OCI-M2 (cell line): ENCODE measurements around the gene IGF2BP1.

Experiments used
- DNase-seq: peaks from one replicate; lab custom pipeline; 2025; ENCODE audit not compliant: unreplicated experiment; lab: John Stamatoyannopoulos, UW

IGF2BP1 gene

DNA sequence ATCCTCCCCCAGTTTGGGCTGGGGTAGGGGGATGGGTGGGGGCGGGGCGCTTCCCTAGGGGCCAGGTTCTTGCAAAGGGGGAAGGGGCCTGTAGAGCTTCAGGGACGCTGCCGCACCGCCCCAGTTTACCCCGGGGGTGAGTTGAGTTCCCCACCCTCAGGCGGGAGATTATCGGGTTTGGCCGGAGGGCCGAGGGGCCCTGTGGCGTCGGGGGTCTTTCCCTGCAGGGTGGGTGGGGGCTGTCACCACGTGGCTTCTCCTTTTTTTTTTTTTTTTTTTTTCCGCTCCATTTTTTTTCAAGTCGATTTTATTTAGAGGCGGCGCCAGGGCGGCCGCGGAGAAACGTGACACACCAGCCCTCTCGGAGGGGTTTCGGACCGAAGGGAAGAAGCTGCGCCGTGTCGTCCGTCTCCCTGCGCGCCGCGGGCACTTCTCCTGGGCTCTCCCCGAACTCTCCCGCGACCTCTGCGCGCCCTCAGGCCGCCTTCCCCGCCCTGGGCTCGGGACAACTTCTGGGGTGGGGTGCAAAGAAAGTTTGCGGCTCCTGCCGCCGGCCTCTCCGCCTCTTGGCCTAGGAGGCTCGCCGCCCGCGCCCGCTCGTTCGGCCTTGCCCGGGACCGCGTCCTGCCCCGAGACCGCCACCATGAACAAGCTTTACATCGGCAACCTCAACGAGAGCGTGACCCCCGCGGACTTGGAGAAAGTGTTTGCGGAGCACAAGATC is at the start of gene IGF2BP1:
TSS of gene IGF2BP1 (plus strand) at position 283 of the 724 bp plus-strand sequence. CDS start at position 644, 361 bp downstream.
- no peak for DNase-seq

DNA sequence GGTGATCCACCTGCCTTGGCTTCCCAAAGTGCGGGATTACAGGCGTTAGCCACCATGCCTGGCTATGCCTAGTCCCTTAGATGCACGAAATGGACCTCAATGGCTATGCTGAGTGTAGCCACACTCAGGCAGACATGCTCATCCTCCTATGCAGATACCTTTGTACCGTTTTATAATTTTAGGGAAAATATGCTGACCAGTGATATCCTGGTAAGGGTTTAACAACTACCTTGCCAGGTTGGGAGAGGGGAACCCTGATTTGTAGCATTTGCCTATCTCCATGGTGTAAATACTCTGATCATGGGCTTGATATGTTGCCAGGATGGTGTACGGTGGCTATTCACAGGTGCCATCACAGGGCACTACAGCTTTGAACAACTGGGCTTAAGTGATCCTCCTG is 45.6 kb upstream of the IGF2BP1 start:
- no peak for DNase-seq

DNA sequence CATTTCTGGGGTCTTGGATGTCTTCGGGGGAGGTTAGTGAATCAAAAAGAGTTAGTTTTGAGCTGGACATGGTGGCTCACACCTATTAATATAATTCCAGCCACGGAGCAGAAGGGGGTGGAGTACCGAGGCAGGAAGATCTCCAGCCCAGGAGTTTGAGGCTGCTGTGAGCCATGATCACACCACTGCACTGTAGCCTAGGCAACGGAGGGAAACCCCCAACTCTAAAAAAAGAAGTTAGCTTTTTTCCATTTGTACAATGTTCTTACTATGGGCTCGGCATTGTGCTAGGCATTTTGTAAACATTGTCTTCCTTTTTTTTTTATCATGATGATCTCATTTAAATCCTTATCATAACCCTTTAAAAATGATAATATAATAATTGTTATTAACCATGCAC is 44.3 kb upstream of the IGF2BP1 start:
- DNase-seq: no peak

DNA sequence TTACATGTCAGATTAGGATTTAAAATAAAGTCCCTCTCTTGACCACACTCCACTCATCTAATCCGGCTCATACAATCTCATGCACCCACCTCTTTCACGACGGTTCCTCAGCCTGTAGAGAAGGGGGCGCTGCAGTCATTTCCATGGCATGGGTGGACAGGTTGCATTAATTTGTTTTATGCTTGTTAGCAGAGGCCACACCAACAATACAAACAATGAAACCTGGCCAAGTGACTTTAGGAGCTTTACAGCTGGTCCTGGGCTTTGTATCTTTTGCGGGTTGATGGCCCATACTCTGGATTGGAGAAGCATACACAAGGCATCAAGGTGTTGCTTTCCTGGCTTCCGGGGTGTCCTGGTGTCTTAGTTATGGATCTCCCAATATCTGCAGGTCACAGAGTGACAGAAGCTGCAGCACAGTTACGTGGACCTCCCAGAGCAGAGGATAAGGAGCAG is 42.9 kb upstream of the IGF2BP1 start:
- DNase-seq: no peak

DNA sequence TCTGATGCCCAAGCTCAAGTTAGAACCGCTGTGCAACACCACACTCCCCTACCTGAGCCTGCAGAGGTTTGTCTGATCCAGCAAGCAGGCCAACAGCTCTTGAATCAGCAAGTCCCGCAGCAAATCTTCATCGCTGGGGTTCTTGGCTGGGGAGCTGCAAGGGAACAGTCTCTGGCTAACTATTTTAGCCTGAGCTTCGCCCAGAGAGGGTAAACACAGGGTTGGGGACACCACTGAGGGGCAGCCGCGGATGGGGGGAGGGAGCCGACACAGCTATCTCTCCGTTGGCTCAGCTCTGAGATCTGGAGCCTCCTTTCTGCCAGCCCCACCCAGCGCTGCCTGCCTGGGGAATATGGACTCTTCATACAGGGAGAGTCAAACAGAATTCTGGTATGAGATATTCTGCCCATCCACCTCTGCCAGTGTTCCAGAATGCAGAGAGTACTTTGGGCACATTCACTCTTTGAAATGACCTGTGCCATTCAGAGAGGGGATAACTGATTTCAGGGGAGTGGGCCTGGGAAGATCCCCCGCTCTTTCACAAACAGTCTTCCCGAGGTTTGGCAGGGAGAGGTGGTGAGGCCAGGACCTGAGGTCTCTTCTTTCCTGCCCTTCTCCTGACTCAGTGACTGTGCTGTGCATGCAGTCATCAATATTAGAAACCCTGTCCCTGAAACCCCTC is 36.2 kb upstream of the IGF2BP1 start:
- DNase-seq: no peak

DNA sequence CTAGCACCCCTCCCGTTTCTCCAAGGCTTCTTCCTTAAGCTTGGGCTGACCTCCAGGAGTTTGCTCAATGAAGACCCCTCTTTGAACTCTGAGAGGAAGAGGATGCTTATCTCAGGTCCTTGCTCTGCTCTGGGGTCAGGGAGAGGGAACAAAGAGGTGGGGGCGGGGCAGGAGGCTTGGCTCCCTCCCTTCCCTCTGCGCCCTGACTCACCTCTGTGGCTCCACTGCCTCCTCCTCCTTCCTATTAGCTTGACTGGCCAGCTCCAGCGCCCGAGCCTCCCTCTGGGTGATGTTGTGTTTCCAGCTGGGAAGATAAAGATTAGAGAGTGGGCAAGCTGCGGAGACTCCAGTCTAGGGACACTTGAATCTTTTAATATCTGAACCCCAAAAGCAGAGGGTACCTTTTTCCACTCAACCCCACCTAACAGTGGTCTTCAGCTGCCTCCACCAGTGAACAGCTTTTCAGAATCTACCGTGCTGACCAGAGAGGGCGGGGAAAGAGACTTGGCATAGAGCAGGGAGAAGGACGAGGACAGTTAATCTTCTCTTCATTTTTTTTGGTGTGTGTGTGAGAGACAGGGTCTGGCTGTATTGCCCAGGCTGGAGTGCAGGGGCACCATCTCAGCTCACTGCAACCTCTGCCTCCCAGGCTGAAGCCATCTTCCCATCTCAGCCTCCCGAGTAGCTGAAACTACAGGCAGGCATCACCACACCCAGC is 35.5 kb upstream of the IGF2BP1 start:
- no peak for DNase-seq

DNA sequence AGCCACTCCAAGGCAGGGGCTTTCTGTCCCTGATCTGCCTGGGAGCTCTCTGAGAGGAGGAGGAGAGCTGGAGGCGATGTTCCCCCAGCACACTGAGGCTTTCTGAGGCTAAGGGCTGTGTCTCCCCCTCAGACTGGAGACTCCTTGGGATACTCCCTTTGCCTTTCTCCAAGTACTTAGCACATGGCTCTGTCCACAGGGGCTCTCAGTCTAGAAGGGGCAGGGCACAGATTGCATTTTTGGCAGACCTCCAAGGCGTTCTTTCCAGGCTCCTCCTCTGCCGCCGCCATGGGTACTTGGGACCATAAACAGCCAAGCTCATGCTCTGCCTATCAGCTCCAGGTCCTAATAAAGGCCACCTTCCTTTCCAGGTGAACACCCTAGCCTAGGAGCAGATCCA is 27.0 kb upstream of the IGF2BP1 start:
- DNase-seq: no peak

DNA sequence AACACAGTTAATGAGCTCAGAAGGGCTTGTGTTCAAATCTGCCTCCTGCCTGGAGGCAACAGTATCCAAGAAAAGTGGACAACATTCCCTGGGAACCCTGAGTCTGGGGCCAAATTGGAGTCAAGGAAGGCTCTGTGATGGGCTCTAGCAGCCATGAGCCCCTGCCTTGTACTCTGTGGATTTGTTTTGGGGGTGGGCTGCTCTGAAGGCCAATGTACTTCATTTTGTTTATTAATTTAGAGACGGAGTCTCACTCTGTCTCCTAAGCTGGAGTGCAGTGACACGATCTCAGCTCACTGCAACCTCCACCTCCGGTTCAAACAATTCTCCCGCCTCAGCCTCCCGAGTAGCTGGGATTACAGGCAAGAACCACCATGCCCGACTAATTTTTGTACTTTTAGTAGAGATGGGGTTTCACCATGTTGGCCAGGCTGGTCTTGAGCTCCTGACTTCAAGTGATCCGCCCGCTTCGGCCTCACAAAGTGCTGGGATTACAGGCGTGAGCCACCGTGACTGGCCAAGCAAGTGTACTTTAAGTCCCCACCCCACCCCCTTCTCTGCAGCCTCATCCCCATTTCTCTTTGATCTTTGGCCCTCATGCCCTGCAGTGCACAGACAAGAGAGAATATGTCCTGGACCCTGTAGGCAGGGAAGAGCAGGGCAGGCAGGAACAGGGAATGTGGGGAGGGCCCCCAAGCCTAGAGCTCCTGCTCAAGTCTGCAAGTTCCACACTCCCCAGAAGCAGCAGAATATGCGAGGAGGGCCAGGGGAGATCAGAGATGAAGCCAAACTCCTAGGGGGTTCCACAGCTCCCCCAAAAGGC is 26.1 kb upstream of the IGF2BP1 start:
- no peak for DNase-seq

DNA sequence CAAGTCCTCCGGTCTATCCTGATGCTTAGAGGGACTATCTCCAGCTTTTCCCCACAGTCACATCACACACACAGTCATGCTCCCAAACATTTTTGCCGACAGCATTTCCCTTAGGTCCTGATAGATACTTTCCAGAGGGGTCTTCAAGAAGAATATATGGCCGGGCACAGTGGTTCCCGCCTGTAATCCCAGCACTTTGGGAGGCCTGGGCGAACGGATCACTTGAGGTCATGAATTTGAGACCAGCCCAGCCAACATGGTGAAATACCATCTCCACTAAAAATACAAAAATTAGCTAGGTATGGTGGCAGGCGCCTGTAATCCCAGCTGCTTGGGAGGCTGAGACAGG is 24.5 kb upstream of the IGF2BP1 start:
- DNase-seq: no peak

DNA sequence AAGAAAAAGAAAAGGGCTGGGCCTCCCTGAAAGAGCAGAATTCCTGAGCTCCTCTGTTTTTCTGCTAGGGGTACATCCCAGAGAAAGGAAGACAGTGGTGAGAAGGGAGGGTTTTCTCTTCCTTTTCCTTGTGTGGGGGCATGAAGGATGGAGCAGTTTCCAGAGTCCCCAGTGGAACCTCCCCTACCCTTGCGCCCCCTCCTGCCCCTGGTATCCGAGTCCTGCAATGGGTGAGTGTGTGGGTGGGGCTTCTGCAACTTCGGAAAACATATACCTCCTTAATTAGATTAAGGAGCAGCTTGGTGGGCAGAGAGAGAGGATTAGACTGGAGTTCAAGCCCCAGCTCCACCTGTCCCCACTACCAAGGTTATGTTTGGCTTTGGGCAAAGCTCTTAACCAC is 23.4 kb upstream of the IGF2BP1 start:
- no peak for DNase-seq

DNA sequence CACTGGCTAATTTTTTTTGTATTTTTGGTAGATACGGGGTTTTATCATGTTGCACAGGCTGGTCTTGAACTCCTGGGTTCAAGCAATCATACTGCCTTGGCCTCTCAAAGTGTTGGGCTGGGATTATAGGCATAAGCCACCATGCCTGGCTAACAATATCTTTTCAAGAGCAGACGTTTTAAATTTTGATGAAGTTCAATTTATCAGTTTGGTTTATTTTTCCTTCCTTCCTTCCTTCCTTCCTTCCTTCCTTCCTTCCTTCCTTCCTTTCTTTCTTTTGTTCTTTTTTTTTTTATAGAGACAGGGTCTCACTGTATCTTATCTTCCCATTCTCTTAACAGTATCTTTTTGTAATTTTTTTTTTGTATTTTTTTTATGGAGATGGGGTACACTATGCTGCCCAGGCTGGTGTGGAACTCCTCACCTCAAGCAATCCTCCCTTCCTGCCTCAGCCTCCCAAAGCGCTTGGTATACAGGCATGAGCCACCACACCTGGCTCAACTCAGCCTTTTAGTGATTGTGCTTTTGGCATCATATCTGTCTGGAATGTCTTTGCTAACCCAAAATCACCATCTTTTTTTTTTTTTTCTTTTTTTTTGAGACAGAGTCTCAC is 15.2 kb upstream of the IGF2BP1 start:
- DNase-seq: no peak

DNA sequence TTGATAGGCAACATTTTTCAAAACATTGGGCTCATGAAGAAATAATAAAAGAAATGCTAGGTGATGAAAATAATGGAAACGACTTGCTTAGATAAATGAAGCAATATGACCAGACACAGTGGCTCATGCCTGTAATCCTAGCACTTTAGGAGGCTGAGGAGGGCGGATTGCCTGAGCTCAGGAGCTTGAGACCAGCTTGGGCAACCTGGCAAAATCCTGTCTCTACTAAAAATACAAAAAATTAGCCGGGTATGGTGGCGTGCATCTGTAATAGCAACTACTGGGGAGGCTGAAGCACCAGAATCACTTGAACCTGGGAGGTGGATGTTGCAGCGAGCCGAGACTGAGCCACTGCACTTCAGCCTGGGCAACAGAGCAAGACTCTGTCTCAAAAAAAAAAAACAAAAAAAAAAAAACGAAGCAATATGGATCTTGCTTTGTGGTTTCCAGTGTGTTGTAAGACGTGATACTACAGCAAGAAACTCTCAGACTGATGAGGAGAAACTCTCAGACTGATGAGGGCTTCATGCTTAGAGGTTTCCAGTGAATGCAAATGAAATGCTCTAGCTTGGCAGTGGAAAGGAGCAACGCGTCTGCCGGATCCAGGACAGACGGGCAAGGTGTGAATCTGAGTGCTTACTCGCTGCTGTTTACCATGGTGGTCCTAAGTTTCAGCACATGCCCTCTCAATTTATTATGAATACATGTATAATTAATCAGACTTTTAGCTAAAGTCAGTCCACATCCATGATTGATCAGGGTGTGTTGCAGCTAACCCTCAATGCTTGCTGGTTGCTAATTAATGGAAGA is 11.5 kb upstream of the IGF2BP1 start:
- DNase-seq: no peak

DNA sequence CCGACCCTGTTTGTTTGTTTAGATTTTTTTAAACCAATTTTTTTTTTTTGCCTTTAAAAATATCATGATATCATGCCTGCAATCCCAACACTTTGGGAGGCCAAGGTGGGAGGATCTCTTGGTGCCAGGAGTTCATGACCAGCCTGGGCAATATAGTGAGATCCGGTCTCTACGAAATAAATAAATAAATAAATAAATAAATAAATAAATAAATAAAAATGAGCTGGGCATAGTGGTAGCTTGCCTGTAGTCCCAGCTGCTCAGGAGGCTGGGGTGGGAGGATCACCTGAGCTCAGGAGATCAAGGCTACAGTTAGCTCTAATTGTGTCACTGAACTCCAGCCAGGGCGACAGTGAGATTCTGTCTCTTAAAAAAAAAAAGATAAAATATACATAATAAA is 8.1 kb upstream of the IGF2BP1 start:
- DNase-seq: no peak

DNA sequence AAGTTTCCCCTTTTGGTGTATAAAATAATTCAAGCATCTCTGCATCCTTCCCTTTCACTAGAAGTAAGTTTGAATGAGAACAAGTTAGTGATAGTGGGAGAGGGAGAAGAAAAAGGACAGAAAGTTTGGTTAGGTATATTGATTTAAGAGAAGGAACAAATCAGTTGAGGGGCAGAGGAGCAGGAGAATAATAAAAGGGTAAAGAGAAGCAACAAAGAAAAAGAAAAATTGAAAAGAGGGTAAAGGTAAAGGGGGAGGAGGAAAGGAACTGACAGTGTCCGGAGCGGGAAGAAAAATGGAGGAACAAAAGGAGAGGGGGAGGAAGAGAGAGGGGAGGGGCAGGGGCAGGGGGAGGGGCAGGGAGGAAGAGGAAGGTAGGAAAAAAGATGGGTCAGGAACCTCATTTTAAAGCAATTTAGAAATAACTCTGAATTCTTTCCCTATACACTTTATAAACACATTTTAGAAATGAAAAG is 6.3 kb upstream of the IGF2BP1 start:
- DNase-seq: no peak

DNA sequence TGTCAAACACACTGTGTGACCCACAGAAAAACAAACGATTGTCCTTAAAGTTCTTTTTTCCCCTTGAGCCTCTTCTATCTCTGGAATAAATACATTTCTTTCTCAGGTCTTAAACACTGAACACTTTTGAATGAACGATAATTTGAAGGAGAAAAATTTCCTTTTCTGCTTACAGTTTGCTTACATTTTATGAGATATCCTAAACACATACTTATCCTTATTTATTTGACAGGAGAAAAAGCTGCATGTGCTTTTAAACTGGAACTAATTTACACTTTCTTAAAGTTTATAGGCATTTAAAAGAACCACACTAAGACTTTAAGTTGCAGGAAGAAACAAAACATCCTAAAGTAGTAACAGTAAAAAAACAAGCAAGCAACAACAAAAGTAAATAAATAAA is 4.7 kb upstream of the IGF2BP1 start:
- DNase-seq: no peak

DNA sequence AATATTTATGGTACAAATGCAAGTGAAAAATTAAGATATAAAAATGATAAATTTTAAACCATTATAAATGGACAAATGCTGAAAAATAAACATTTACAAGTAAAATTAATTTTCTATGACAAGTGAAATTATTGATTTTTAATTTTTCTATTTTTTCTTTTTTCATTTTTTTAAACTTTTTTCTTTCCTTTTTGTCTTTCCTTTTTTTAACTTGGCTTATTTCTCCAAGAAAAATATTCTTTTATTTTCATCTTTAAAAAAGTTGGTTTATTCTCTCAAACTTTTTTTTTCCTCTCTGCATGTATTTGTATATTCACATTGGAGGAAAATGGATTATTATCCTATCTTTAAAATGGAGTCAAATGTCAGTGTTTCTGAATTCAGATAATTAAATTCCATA is 3.9 kb upstream of the IGF2BP1 start:
- no peak for DNase-seq

DNA sequence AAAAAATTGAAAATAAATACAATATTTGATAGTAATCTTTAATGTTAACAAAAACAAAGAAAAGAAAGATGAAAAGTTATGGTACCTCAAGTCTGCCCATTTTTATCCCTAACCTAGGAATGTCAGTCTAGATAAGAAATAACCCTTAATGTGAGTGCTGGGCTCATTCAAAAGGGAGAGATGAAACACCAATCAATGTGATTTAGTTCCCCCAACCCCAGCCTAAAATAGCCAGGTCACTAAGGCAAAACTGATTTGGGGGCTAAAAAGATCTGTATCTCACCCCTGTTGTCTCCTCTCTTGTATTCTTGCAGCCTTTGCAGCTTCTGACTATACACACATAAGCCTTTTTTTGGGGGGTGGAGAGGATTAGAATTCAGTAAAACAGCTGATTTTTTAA is 3.2 kb upstream of the IGF2BP1 start:
- DNase-seq: no peak

DNA sequence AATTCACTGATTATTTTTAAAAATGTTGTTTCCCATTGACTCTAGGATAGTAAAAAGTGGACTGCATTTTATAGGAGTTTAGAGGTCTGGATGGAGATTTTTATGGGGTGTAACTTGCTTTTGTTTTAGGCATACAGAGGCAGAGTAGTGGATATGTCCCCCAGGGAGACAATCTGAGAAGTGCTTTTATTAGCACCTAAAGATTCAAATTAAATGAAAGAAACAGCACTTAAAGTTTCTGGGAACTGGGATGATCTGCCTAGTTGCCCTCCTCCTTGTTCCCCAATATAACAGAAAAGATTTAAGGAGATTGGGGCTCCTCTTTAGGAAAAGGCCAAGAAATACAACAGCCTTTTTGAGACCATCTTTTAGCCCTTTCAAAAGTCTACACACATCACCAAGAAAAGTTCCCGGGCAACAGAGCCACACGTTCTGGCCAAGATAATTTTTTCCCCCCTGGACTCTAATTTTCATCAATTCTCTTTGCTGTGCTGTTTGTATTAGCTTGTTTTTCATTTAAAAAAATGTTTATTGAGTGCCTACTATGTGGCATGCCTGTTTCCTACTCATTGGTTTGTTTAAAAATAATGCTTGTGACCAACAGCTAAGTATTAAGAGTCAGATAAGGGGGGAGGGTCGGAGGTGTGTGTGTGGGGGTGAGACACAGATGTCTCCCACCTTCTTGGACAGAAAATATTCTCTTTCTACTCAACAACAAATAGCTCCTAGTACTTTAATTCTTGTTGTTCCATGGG is 2.5 kb upstream of the IGF2BP1 start:
- no peak for DNase-seq

DNA sequence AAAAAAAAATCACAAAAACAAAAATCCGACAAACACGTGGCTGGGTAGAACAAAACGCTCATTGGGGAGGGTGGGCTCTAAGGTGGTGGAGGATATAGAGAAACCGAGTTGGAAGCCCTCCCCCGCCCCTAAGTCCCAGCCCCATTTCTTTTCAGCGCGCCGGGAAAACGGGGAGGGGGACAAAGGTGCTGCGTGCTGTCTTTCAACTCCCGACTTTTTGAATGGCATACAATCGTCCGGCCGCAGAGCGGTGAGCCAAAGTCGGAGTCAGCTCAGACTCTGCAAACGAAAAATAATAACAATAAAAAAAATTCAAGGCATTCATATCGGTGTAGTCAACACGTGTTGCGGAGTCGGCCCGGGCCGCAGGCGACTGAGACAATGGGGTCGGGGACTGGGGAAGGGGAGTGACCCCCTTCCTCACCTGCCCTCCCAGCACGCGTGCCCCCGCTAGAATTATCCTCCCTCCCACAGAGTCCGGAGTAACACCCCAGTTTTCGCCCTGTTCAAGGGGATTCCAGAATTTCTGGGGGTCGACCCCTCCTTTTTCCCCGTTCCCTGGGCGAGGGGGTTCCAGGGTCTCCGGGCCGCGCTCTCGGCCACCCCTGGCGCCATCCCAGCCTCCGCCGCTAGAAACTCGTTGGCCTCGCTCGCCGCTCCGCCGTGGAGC is 1.7 kb upstream of the IGF2BP1 start:
- no peak for DNase-seq
